ENCODE data around the gene TRMT44.
A peak's percentile ranks its signal among the peaks of the same experiment; 100 is the strongest.

The TRMT44 gene, protein sequence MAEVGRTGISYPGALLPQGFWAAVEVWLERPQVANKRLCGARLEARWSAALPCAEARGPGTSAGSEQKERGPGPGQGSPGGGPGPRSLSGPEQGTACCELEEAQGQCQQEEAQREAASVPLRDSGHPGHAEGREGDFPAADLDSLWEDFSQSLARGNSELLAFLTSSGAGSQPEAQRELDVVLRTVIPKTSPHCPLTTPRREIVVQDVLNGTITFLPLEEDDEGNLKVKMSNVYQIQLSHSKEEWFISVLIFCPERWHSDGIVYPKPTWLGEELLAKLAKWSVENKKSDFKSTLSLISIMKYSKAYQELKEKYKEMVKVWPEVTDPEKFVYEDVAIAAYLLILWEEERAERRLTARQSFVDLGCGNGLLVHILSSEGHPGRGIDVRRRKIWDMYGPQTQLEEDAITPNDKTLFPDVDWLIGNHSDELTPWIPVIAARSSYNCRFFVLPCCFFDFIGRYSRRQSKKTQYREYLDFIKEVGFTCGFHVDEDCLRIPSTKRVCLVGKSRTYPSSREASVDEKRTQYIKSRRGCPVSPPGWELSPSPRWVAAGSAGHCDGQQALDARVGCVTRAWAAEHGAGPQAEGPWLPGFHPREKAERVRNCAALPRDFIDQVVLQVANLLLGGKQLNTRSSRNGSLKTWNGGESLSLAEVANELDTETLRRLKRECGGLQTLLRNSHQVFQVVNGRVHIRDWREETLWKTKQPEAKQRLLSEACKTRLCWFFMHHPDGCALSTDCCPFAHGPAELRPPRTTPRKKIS

DNA sequence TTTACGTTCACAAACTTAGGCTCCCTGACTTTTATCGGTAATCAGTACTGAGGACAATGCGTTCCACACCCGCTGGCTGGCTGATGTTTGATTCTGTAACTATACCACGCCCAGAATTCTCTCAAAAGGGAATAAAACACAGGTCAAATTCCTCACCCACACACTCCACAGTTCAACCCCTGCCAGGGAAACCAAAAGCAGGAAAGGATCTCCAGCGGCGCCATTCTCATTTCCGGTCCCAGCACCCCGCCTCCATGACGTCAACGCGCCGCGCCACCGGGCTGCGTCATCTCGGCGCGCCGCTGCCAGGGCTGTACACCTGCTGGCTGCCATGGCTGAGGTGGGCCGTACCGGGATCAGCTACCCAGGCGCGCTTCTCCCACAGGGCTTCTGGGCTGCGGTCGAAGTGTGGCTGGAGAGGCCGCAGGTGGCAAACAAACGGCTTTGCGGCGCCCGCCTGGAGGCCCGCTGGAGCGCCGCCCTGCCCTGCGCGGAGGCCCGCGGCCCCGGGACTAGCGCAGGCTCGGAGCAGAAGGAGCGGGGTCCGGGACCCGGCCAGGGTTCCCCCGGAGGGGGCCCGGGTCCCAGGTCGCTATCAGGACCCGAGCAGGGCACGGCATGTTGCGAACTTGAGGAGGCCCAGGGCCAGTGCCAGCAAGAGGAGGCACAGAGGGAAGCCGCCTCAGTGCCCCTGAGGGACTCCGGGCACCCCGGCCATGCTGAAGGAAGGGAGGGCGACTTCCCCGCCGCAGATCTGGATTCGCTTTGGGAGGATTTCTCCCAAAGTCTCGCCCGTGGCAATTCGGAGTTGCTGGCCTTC is at the start of gene TRMT44, which contains the start of gene ACOX3:
TRMT44 (plus strand) TSS at position 286 of the 820 bp plus-strand sequence; CDS start at position 332, 46 bp downstream.
ACOX3 (minus strand) TSS at position 232 of the 820 bp plus-strand sequence. CDS start 24,202 bp downstream, outside the sequence.
- peak; percentile 78 to 96 (median 93) for DNase-seq

- no peak for DNase-seq
Measured at GRCh38 chr4:8391071-8391470, 49.5 kb upstream of the TRMT44 start.

GRCh38 chr4:8391972-8392371 is 48.6 kb upstream of the TRMT44 start:
- no peak for DNase-seq

GRCh38 chr4:8392591-8393190 is 47.9 kb upstream of the TRMT44 start:
- no peak for DNase-seq

DNA sequence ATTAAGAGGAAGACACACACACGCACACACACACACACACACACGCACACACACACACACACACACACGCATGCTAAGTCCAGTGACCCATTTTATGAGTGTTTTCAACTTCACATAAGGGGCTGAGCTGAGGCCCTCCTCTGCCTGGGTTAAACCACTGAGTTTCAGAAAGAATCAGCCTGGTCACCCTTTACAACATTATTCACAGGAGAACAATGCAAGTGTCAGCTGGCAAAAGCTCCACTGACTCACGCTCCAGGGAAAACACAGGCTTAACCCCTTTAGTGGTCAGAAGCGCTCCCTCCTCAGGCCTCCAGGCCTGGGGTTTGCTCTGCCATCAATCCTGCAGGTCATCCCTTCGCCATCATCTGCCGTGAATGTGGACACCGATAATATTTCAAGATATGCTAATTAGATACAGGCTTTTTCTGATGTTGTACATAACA is 47.0 kb upstream of the TRMT44 start:
- DNase-seq, result no peak

- DNase-seq, result no peak
Measured at GRCh38 chr4:8394061-8394519, 46.5 kb upstream of the TRMT44 start.

DNA sequence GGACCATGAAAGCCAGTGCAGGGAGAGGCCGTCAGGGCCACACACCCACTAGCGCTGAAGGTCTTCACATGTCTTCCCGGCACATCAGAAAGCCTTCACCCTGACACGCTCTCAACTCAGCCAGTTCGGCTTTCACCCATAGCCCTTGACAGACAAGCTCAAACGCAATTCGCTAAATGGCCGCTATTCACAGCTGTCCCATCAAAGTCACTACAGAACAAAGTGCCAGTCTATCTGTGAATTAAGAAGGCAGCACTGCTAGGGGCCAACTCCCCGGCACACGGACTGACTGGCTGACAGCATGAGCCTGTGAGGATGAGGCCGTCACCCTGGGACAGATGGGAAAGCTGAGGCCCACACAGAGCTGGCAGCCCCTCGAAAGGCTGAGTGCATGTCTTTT is 45.8 kb upstream of the TRMT44 start:
- no peak for DNase-seq

- no peak for DNase-seq
Measured at GRCh38 chr4:8395504-8396296, 44.9 kb upstream of the TRMT44 start.

DNA sequence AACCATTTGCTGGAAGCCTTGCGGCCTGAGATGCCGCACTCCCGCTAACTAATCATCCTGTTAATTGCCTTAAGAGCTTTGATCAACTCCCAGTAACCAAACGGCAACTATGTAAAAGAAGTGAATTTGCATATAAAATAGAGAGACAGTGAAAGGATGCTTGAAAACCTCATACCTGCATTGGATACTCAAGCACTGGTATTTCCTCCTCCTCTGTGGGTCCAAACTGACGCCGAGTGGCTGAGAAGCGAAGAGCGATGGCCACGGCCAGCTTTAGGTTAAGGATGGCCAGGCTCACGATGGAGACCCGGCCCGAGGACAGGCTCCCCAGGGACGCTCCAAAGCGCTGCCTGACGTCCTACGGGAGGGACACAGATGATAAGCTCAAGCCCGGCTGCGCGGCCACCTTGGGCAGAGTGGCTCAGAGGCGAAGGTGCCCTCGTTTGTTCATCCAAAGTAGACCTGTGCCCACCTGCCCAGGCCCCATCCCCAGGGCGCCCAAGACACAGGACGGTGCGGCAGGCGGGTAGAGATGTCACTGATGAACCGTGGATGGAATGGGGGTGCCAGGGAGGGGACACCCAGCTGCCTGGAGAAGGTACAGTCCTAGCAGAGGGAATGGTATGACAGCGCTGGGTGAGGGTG is 43.7 kb upstream of the TRMT44 start:
- no peak for DNase-seq

DNA sequence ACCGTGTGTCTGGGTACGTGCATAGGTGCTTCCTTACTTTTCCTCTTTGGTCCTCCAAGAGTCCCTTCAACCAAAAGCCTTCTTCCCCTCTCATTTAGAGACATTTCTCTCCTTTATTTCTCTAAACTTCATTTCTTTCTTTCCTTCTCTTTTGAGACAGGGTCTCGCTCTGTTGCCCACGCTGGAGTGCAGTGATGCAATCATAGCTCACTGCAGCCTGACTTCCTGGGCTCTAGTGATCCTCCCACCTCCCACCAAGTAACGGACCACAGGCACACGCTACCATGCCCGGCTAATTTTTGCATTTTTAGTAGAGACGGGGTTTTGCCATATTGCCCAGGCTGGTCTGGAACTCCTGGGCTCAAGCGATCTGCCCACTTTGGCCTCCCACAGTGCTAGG is 42.2 kb upstream of the TRMT44 start:
- no peak for DNase-seq

DNA sequence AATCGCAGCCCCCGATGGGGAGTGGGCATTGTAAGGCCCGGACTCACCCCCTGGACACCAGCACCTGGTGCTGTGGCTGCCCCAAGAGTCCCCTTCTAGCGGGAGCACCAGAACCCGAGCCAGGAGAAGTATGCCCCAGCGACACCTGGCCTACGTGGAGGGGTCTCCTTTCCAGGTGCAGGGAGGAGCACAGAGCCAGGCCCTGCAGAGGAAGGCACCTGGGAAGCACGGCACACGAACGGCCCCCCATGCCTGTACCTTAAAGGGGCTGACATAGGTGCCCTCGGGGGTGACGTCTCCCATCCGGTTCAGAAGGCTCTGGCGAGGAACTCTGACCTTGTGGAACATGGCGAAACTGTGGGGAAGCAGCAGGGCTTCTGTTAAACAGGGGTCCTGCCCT is 41.3 kb upstream of the TRMT44 start:
- DNase-seq, result no peak

DNA sequence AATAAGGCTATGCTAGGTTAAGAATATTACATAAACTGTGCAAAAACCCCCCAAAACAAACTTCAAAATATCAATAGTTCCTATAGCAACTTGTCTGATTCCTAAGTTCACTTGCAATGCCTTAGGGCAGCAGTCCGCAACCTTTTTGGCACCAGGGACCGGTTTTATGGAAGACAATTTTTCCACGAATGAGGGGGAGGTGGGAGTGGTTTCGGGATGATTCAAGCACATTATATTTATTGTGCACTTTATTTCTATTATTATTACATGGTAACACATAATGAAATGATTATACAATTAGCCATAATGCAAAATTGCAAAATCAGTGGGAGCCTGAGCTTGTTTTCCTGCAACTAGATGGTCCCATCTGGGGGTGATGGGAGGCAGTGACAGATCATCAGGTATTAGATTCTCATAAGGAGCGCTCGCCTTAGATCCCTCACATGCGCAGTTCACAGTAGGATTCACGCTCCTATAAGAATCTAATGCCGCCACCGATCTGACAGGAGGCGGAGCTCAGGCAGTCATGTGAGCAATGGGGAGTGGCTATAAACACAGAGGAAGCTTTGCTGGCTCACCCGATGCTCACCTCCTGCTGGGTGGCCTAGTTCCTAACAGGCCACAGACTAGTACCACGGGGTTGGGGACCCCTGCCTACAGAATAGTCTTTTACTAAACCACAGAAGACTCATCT is 39.8 kb upstream of the TRMT44 start:
- no peak for DNase-seq

DNA sequence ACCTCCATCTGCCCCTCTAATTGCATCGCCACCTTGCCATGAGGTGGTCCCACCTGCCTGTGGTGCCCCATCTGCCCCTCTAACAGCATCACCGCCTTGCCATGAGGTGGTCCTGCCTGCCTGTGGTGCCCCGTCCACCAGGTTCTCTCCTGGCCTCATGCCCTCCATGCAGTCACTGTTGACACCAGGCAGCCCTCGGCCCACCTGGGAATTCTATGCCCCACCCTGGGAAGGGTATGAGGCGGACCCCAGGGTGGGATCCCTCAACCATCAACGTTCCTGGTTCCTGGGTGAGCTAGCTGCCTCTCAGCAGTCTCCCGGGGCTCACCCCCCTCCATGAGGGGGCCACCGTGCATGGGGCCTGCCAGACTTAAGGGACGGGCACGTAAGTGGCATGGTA is 38.9 kb upstream of the TRMT44 start:
- no peak for DNase-seq

DNA sequence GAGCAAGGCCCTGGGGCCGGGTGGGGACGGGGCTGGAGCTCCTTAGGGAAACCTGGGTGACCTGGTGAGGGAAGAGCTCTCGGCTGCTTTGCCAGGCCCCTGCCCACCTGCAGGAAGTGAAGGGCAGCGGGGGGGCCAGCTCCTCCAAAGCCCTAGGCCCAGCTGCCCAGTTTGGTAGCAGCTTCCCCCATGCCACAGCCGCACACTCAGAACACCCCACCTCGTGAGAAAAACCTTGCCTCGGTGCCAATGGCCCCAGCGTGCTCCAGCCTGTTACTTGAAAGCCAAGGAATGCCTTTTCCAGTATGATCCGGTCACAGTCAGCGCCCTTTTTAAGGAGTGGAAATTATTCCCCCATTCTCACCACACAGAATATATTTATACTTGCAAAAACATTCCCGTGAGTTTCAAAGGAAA is 38.4 kb upstream of the TRMT44 start:
- no peak for DNase-seq

DNA sequence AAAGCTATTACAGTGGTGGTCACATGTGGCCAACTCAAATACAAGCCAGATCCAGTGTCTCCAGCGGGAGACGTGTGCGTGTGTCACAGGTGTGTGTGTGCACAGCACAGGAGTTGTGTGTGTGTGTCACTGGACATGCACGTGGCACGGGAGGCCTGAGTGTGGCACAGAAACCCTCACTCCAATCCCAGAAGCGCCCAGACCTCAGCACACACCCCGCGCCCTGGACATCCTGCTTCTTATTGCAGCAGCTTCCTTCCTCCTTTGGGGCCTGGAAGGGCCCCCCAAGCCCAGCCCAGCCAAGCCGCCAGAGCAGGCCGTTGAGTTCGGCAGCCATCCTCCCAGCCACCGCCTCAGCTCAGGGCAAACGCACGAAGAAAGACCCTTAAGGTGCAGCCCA is 37.9 kb upstream of the TRMT44 start:
- DNase-seq, result no peak

GRCh38 chr4:8403173-8403753 is 37.3 kb upstream of the TRMT44 start:
- DNase-seq, result peak in 3 of 4 experiments; percentile 21 to 27 (median 22)

DNA sequence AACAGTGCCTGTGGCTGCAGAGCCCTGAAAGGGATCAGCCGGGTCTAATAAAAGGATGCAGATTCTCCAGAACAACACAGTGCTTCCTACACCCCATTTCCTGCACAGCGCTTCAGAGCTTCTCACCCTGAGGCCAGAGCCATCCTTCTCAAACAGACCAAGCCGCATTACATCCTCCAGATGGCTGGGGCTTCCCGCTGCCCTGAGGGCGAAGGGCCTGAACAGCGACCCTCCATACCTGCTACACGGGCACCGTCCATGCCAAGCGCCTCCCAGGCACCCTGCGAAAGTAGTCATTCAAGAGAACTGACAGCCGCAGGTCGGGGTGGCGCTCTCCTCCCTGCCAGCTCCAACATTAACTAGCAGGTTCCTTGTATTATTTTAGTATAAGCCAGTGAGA is 36.6 kb upstream of the TRMT44 start:
- no peak for DNase-seq

DNA sequence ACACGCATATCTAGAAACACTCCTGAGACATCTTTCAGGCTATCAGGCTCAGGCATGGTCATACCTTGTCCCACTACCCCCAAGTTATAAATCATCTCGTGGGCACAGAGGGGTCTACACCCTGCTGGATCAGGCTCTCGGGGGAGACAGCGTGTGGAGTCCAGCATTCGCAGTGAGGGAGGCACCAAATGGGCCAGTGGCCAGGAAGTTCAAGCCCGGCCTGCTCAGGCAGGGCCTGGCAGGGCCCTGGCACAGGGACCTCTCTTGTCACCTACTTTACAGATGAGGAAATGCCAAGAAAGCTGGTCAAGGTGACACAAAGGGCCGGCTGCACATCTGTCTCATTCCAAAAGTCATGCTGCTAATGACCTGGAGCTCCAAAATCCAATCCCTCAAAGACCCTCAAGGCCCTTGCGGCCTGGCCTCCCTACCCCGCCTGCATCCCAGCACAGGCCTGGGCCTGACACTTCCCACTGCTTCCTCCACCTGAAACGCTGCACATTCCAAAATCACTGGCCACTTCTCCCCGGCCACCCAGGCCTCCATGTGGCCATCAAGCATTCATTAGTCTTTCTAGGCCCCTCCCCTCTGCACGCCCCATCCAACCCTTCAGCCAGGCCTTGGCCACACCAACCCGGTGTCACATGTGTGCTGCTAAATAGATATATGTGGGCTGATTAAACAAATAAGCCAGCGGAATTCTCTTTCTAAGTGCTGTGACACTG is 35.6 kb upstream of the TRMT44 start:
- no peak for DNase-seq

- DNase-seq, result no peak
Measured at GRCh38 chr4:8405516-8405875, 35.1 kb upstream of the TRMT44 start.
